ENCODE data around the gene USB1. TPM values are rescaled to one million over a fixed set of nuclear protein-coding genes. Genes with fewer than 3 reads are reported as not detected.

The USB1 gene
- total RNA-seq, 1 donor from 2014 or later, result 79.5 TPM

DNA sequence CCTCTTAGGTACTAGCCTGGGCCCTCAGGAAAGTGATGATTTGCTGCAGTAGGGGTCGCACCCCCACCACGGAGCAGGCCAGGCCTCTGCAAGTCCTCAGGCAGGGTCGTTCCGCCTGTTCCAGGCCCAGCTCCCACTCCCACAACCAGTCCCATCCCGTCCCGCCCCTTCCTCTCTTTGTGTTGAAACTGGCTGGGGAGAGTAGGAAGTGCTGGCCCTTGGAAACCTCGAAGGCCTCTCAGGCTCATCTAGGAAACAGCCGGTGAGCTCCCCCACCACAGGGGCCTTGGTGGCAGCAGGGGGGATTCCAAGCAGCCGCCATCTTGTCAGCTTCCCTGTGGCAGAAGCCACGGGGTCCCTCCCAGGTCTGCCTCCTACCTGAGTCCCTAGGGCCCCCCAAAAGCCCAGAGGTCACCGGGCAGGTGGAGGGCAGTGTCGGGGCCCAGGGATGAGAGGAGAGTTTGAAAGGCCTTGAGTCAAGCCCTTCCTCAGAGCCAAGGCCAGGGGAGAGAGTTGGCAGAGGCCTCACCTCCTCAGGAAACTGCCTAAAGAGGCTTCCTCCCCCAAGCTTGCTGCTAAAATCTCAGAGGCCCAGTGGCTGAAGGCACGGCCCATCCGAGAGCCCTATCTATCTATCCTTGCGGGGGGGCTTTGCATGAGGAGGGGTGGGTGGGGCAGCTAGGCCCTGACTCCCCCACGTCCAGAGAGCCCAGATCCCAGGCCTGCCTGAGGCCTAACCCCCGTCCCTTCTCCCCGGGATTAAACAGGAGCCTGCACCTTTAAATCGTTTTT is 46.5 kb downstream of the USB1 start:
- TF ChIP-seq CTCF (IDR thresholded peaks at IDR 0.05; ENCODE audit: unreplicated experiment), result no peak
- Mint-ChIP-seq H3K4me1 (ENCODE audit: unreplicated experiment) (peaks cover 41% of the 10 kb centered on the region), H3K36me3 (ENCODE audit: low read depth, unreplicated experiment) (peaks cover 15% of the 10 kb centered on the region), H3K4me3 (ENCODE audit: unreplicated experiment) (peak overlapping the region; percentile 76), H3K27ac (ENCODE audit: unreplicated experiment) (peak overlapping the region; percentile 96), H3K9me3 (ENCODE audit: unreplicated experiment) (no peaks in the 10 kb centered on the region), H3K27me3 (ENCODE audit: unreplicated experiment) (peaks cover 15% of the 10 kb centered on the region)
- peak; percentile 74 for DNase-seq (ENCODE audit: low spot score)

DNA sequence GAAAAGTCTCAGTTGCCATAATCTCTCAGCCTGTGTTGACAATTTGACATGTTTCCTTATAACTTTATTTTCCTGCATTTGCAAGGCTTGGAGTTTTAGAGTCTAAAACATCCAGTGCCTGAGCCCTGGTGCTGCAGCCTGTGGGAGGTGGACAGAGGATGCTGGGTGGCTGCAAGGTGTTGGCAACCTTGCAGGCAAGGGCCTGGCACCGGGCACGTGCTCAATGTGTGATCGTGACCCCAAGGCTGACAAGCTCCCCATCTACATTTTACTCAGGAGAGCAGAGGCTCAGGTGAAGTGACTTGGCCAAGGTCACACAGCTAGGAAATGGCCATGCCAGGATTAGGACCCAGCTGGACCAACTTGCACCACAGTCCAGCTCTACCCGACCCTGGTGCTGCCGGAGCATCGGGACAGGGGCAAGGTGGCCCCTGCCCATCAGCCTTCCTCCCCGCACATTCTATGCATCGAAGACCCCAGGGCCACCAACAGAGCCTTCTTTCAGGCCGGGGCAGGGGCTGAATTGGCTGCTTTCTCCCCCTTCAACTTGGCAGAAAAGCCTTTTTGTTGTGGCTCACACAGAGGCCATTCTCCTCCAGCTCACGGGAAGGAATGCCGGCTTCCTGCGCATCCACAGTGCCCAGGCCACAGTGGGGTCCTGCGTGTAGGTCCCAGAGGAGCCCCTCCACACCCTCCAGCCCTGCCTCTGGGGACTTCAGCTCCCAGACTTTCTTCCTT is 47.5 kb downstream of the USB1 start:
- Mint-ChIP-seq H3K4me3 (ENCODE audit: unreplicated experiment) (peak overlapping the region; percentile 76), H3K4me1 (ENCODE audit: unreplicated experiment) (peaks cover 41% of the 10 kb centered on the region), H3K27me3 (ENCODE audit: unreplicated experiment) (peaks cover 13% of the 10 kb centered on the region), H3K27ac (ENCODE audit: unreplicated experiment) (peak overlapping the region; percentile 96), H3K36me3 (ENCODE audit: low read depth, unreplicated experiment) (peaks cover 12% of the 10 kb centered on the region), H3K9me3 (ENCODE audit: unreplicated experiment) (no peaks in the 10 kb centered on the region)
- no peak for DNase-seq (ENCODE audit: low spot score)
- no peak for TF ChIP-seq CTCF (IDR thresholded peaks at IDR 0.05; ENCODE audit: unreplicated experiment)

GRCh38 chr16:58049232-58050185 is 48.3 kb downstream of the USB1 start:
- Mint-ChIP-seq H3K4me3 (ENCODE audit: unreplicated experiment) (peak overlapping the region; percentile 33), H3K36me3 (ENCODE audit: low read depth, unreplicated experiment) (peaks cover 7% of the 10 kb centered on the region), H3K27me3 (ENCODE audit: unreplicated experiment) (peaks cover 10% of the 10 kb centered on the region), H3K9me3 (ENCODE audit: unreplicated experiment) (no peaks in the 10 kb centered on the region), H3K4me1 (ENCODE audit: unreplicated experiment) (peaks cover 41% of the 10 kb centered on the region), H3K27ac (ENCODE audit: unreplicated experiment) (peak overlapping the region; percentile 87)
- DNase-seq (ENCODE audit: low spot score), result no peak
- TF ChIP-seq CTCF (IDR thresholded peaks at IDR 0.05; ENCODE audit: unreplicated experiment), result no peak

DNA sequence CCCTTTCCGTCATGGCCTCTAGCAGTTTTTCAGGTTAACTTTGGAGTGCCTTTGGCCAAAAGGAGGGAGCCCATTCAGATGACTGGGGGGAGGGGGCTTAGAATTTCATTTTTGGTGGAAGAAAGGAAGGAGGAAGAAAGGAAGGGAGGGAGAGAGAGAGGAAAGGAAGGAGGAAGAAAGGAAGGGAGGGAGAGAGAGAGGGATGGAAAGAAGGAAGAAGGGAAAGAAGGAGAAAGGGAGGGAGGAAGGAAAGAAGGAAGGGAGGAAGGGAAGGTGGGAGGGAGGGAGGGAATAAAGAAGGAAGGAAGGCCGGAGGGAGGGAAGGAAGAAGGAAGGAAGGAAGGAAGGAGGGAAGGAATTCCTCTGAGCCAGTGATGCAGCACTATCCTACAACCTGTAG is 50.1 kb downstream of the USB1 start:
- H3K27ac Mint-ChIP-seq (ENCODE audit: unreplicated experiment), result no peak overlapping the region
- H3K36me3 Mint-ChIP-seq (ENCODE audit: low read depth, unreplicated experiment), result peaks cover 4% of the 10 kb centered on the region
- peaks cover 41% of the 10 kb centered on the region for H3K4me1 Mint-ChIP-seq (ENCODE audit: unreplicated experiment)

More for the DNA sequence above, 50.1 kb downstream of the USB1 start:
- no peak for TF ChIP-seq CTCF (IDR thresholded peaks at IDR 0.05; ENCODE audit: unreplicated experiment)
- H3K4me3 Mint-ChIP-seq (ENCODE audit: unreplicated experiment), result no peak overlapping the region
- DNase-seq (ENCODE audit: low spot score), result no peak
- H3K9me3 Mint-ChIP-seq (ENCODE audit: unreplicated experiment), result no peaks in the 10 kb centered on the region
- peaks cover 10% of the 10 kb centered on the region for H3K27me3 Mint-ChIP-seq (ENCODE audit: unreplicated experiment)
